CD4-positive, alpha-beta T cell treated with Interleukin-15 for 1 hour (primary cell): ENCODE measurements around the gene KIR2DL4.
"Not testable (repeated sequence)": the region's sequence is repeated elsewhere in the genome, so short reads cannot be mapped to it uniquely, and the experiment has no call there.

Experiments
- DNase-seq: peaks from one replicate; pipeline ENCODE4 v3.0.0-alpha.2; 2020

KIR2DL4 gene

GRCh38 chr19:54805665-54806515 is 2.5 kb downstream of the KIR2DL4 start:
- DNase-seq = no peak

DNA sequence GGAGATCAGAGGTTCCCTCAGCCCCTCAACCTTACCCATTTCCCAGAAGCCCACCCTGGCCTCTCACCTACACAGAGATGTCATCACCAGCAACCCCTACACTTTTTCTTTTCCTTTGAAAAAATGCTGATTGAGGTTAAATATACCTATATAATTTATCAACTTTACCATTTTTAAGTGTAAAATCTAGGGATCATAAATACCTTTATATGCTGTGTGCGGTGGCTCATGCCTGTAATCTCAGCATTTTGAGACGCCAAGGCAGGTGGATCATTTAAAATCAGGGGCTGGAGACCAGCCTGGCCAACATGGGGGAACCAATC is 3.1 kb downstream of the KIR2DL4 start:
- no peak for DNase-seq

DNA sequence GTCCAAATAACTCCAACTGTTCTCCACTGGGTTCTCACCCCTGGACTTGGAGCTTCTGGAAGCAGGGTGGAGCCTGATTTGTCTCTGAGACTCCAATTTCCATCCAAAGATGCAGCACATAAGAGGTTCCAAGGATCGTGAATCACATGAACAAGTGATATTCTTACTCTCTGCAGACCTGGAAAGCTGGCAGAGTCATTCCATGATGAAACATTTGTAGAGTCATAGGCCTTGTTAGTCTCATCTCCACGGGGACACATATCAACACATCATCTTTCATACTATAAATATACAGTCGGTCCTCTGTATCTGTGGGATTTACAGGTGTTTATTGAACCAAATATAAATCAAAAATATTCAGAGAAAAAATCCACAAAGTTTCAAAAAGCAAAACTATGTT is 11.2 kb downstream of the KIR2DL4 start:
- not testable (repeated sequence) for DNase-seq

DNA sequence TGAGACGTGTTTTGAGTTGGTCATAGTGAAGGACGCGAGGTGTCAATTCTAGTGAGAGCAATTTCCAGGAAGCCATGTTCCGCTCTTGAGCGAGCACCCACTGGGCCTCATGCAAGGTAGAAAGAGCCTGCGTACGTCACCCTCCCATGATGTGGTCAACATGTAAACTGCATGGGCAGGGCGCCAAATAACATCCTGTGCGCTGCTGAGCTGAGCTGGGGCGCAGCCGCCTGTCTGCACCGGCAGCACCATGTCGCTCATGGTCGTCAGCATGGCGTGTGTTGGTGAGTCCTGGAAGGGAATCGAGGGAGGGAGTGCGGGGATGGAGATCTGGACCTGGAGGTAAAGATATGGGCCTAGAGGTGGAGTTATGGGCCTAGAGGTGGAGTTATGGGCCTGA is 12.8 kb downstream of the KIR2DL4 start, which contains the start of gene KIR3DL1:
Gene KIR3DL1, plus strand, starts transcription at position 218 of the 400 bp plus-strand sequence.
- not testable (repeated sequence) for DNase-seq

DNA sequence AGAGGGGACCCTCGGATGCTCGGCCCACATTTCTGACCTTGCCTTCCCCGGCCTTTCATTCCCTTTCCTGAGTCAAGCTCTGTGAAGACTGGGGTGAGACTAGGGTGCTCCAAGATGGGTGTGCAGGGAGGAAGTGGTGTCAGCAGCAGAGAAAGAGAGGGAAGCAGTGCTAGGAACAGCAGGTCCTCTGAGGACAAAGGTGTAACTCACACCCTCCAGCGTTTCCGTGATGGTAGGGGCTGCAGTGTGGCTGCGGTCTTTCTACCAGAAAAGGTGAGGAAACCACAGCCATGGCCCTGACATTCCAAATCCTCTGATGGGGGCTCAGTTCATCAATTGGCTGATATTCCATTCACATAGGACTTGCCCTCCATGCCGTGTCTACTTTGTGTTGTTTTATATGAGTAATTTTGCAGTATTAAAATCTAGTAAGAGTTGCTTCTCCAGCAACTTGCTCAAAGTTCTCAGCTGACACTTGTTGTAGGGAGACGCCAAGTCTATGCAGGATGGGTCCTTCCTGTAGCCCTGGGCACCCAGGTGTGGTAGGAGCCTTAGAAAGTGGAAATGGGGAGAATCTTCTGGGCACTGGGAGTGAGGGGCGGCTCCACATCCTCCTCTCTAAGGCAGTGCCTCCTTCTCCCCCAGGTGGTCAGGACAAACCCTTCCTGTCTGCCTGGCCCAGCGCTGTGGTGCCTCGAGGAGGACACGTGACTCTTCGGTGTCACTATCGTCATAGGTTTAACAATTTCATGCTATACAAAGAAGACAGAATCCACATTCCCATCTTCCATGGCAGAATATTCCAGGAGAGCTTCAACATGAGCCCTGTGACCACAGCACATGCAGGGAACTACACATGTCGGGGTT is 14.5 kb downstream of the KIR2DL4 start:
- no peak for DNase-seq

GRCh38 chr19:54824416-54824815 is 21.0 kb downstream of the KIR2DL4 start:
- DNase-seq = not testable (repeated sequence)

GRCh38 chr19:54825326-54825725 is 21.9 kb downstream of the KIR2DL4 start:
- DNase-seq = peak; percentile 71

DNA sequence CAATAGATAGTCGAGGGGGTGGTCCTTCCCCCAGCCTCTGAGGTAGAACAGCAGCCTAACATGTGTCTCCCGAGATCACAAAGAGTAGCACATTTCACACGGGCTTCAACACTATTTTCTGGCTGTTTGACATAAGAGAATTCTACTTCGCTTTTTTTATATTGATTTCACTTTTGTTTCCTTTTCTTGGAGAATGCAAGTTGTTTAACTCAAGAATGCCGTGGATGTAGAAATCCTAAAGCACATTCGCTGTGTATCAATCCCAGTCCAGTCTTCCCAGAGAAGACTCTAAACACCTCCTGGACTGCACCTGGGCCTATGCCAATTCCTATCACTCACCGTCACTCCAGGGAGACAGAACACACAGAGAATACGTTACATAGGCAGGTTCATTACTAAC is 24.7 kb downstream of the KIR2DL4 start:
- not testable (repeated sequence) for DNase-seq

GRCh38 chr19:54832496-54832895 is 29.1 kb downstream of the KIR2DL4 start, which contains the start of gene KIR2DS4:
Gene KIR2DS4 (plus strand): TSS chr19:54832676.
- not testable (repeated sequence) for DNase-seq

DNA sequence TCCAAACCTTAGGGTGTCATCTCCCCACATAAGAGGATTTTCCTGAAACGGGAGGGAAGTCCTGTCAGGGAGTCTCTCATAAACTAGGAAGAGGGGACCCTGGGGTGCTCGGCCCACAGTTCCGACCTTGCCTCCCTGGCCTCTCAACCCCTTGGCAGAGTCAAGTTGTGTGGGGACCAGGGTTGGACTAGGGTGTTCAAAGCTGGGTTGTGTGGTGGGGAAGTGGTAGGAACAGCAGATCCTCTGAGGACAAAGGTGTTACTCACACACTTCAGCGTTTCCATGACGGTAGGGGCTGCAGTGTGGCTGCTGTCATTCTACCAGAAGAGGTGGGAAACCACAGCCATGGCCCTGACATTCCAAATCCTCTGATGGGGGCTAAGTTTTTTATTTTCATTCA is 31.7 kb downstream of the KIR2DL4 start:
- not testable (repeated sequence) for DNase-seq

DNA sequence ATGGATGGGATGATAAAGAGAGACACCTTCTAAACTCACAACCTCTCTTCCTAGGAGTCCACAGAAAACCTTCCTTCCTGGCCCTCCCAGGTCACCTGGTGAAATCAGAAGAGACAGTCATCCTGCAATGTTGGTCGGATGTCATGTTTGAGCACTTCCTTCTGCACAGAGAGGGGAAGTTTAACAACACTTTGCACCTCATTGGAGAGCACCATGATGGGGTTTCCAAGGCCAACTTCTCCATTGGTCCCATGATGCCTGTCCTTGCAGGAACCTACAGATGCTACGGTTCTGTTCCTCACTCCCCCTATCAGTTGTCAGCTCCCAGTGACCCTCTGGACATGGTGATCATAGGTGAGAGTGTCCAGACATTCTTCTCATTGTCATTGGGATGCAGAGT is 34.1 kb downstream of the KIR2DL4 start:
- DNase-seq = not testable (repeated sequence)

GRCh38 chr19:54843171-54843570 is 39.8 kb downstream of the KIR2DL4 start:
- not testable (repeated sequence) for DNase-seq

DNA sequence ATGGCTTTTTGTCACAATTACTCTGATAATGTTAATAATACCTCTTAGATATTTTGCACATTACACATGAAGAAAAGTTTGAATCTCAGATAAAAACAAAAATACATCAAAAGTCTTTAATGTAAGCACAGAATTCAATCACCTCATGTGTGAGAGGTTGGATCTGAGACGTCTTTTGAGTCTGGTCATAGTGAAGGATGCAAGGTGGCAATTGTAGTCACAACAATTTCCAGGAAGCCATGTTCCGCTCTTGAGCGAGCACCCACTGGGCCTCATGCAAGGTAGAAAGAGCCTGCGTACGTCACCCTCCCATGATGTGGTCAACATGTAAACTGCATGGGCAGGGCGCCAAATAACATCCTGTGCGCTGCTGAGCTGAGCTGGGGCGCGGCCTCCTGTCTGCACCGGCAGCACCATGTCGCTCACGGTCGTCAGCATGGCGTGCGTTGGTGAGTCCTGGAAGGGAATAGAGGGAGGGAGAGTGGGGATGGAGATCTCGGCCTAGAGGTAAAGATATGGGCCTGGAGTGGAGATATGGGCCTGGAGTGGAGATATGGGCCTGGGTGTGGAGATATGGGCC is 46.7 kb downstream of the KIR2DL4 start, which contains the start of gene KIR3DL2:
Gene KIR3DL2, plus strand, starts transcription at position 383 of the 580 bp plus-strand sequence. Its CDS starts 33 bp downstream, at position 416.
- peak; percentile 26 for DNase-seq

- no peak for DNase-seq
Measured at GRCh38 chr19:54850930-54851329, 47.5 kb downstream of the KIR2DL4 start.

- no peak for DNase-seq
Measured at GRCh38 chr19:54851353-54851752, 47.9 kb downstream of the KIR2DL4 start.

GRCh38 chr19:54855241-54855640 is 51.8 kb downstream of the KIR2DL4 start:
- not testable (repeated sequence) for DNase-seq

DNA sequence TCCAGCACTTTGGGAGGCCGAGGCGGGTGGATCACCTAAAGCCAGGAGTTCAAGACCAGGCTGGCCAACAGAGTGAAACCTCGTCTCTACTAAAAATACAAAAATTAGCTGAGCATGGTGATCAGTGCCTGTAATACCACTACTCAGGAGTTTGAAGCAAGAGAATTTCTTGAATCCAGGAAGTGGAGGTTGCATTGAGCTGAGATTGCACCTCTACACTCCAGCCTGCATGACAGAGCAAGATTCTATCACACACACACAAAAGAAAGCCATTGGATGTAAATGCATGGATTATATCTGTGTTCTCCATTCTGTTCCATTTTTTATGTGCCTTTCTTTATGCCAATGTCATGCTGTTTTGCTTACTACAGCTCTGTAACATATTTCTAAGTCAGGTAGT is 55.1 kb downstream of the KIR2DL4 start:
- DNase-seq = not testable (repeated sequence)

DNA sequence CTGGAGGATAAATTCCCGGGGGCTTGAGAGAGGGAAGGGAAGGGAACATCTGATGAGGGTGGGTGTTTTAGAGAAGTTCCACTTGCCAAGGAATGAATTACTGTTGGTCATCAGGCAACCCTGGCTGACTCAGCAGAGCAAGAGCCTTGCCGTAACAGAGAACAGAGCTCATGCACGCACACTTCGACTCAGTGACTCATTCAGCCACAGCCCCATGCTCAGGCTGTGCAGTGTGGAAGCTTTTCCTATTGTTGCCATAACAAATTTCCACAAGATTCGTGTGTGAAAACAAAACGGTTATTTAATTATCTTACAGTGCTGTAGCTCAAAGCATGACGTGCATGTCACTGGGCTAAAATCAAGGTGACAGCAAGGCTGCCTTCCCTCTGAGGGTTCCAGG is 56.0 kb downstream of the KIR2DL4 start:
- DNase-seq = peak; percentile 62

- DNase-seq = not testable (repeated sequence)
Measured at GRCh38 chr19:54863459-54863858, 60.0 kb downstream of the KIR2DL4 start.
